A673 (cell line): Measurements from ENCODE around the gene ZNF773. TPM values are rescaled to one million over a fixed set of nuclear protein-coding genes. Genes with fewer than 3 reads are reported as not detected.
"Not testable (repeated sequence)": the region's sequence is repeated elsewhere in the genome, so short reads cannot be mapped to it uniquely, and the experiment has no call there.

Experiments used
- Bru-seq: library from RNA; stranded (reverse); fragments of 400-500 nt; gene quantifications from one replicate; lab custom pipeline; 2021; lab: Mats Ljungman, UMichigan
- BruChase-seq, 2 experiments: library from RNA; stranded (reverse); fragments of 400-500 nt; gene quantifications; one replicate each; lab custom pipeline; 2021; lab: Mats Ljungman, UMichigan
- BruUV-seq: library from RNA; stranded (reverse); fragments of 400-500 nt; replicated peaks from 2 replicates; lab custom pipeline; 2021; lab: Mats Ljungman, UMichigan
- CTCF ChIA-PET: fragments of 300-600 bp; sonication (Branson Sonifier 250); formaldehyde crosslinking; loops from one replicate; lab custom pipeline; 2022; ENCODE audit warnings: antibody characterized with exemption; lab: Charles Lee
- POLR2A ChIA-PET: fragments of 300-600 bp; sonication (Branson Sonifier 250); formaldehyde crosslinking; loops from one replicate; lab custom pipeline; 2022; ENCODE audit warnings: antibody characterized with exemption; ENCODE audit not compliant: low non-redundant PET; lab: Charles Lee
- DNase-seq: peaks from one replicate; pipeline ENCODE4 v3.0.0-alpha.2; 2015; ENCODE audit warnings: low spot score
- H3K27ac ChIP-seq: fragments of 200-600 bp; sonication (generic); 2 replicates; pipeline ENCODE4 v1.5.1; 2016; ENCODE audit warnings: mixed run types, low read depth, mild to moderate bottlenecking, mixed read lengths, antibody characterized with exemption, low read length; ENCODE audit not compliant: poor library complexity, severe bottlenecking
- H3K27me3 ChIP-seq: fragments of 200-600 bp; sonication (generic); replicated peaks from 2 replicates; pipeline ENCODE4 v1.6.1; 2017; ENCODE audit warnings: mixed run types, low read depth, mild to moderate bottlenecking, mixed read lengths, antibody characterized with exemption, low read length; ENCODE audit not compliant: insufficient read depth, poor library complexity
- H3K36me3 ChIP-seq: fragments of 200-600 bp; sonication (generic); 2 replicates; pipeline ENCODE4 v1.6.1; 2016; ENCODE audit warnings: mixed run types, mild to moderate bottlenecking, mixed read lengths, antibody characterized with exemption, low read length; ENCODE audit not compliant: insufficient read depth, poor library complexity, severe bottlenecking
- H3K4me1 ChIP-seq: fragments of 200-600 bp; sonication (generic); 2 replicates; pipeline ENCODE4 v1.6.1; 2017; ENCODE audit warnings: mixed run types, mild to moderate bottlenecking, mixed read lengths, antibody characterized with exemption, low read length; ENCODE audit not compliant: insufficient read depth, poor library complexity, severe bottlenecking
- H3K4me3 ChIP-seq: fragments of 200-600 bp; sonication (generic); 2 replicates; pipeline ENCODE4 v1.5.1; 2016; ENCODE audit warnings: low read depth, mixed run types, mild to moderate bottlenecking, mixed read lengths, low read length; ENCODE audit not compliant: poor library complexity, severe bottlenecking
- H3K9me3 ChIP-seq: fragments of 200-600 bp; sonication (generic); 2 replicates; pipeline ENCODE4 v1.6.1; 2016; ENCODE audit warnings: mixed run types, low read depth, mild to moderate bottlenecking, mixed read lengths, antibody characterized with exemption, low read length; ENCODE audit not compliant: poor library complexity, severe bottlenecking
- EZH2 ChIP-seq: fragments of 200-600 bp; sonication (generic); IDR thresholded peaks from 2 replicates; pipeline ENCODE4 v1.6.1; 2017; ENCODE audit warnings: borderline replicate concordance, low read depth, mild to moderate bottlenecking, mixed read lengths, antibody characterized with exemption, low read length; ENCODE audit not compliant: poor library complexity, severe bottlenecking
- intact Hi-C: fragments of 100-400 bp; cut with micrococcal nuclease; formaldehyde crosslinking; loops from one replicate; pipeline ENCODE4 v1.10.0; 2022; ENCODE audit not compliant: unreplicated experiment
- long read RNA-seq: library from polyadenylated mRNA; stranded (forward); transcript quantifications from one replicate; pipeline ENCODE4 v2.0.0, GENCODE V29; 2022
- total RNA-seq: library from RNA; stranded (reverse); gene quantifications from 2 replicates; pipeline ENCODE4 v1.2.3, GENCODE V29; 2021
- TF ChIP-seq, protein P1 (sequence below): fragments of 300-800, 200-600 bp; sonication (generic); conservative IDR thresholded peaks from 2 replicates; pipeline ENCODE4 v1.5.1; 2017; ENCODE audit warnings: low read depth, mild to moderate bottlenecking, antibody characterized with exemption, low read length, moderate library complexity, mixed read lengths

The ZNF773 gene
- 9.7 and 13.4 TPM in 2 replicates for total RNA-seq
- Bru-seq, nascent RNA, result percentile 65 among the genes with signal in this experiment
- BruChase-seq, experiment 1, labeled RNA remaining after a 2-hour chase, result percentile 62 among the genes with signal in this experiment
- percentile 61 among the genes with signal in this experiment for BruChase-seq, experiment 2, labeled RNA remaining after a 6-hour chase
- long read RNA-seq, transcript ZNF773-204 (4 exons, 2,019 nt), result major isoform, 5 of 18 reads
- long read RNA-seq, partial matches to known transcripts, result 0 of 18 reads
- long read RNA-seq, other reads (novel, unspliced or antisense), result 9 of 18 reads

DNA sequence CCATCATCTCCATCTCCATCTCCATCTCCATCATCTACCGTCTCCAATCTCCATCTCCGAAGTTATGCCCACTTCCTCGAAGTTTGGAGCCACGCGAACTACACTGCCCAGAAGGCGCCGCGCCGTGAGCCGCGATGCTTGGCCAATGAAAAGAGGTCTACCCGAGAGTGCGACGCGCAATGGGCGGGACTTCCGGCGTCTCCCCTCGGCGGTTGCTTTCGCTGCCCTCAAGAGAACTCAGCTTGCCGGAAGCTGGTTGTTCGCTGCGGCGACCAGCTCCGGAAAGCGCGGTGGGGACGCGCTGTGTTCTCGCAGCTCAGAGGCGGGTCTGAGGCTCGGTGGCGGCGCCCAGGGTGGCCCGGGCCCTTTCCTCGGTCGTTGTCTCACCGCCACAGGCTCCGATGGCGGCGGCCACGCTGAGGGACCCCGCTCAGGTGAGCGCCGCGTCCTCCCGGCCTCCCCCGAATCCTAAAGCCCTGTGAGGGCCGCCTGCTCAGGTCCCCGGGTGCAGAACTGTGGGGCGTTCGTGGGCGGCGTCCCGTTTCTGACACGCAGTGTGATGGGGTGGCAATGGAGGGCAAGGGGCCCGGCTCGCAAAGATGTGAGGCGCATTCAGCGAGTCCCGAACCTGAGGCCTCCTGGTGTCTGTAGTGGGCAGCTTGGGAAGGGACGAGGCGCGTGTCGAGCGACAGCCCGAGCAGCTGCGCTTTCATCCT, at the start of gene ZNF773:
Gene ZNF773 (plus strand): TSS at position 259 of the 716 bp plus-strand sequence. CDS start 143 bp downstream, at position 402.
- DNase-seq, result peak; percentile 98
- Histone ChIP-seq H3K27ac (peak within 1 kb of the TSS; percentile 88), H3K9me3 (peaks cover 16% of the 10 kb centered on the region), H3K4me3 (peak within 1 kb of the TSS; percentile 75)
- H3K4me1 ChIP-seq, POLR2A ChIA-PET, intact Hi-C loops, H3K27me3 ChIP-seq, BruUV-seq, H3K36me3 ChIP-seq, CTCF ChIA-PET: not testable (repeated sequence)

DNA sequence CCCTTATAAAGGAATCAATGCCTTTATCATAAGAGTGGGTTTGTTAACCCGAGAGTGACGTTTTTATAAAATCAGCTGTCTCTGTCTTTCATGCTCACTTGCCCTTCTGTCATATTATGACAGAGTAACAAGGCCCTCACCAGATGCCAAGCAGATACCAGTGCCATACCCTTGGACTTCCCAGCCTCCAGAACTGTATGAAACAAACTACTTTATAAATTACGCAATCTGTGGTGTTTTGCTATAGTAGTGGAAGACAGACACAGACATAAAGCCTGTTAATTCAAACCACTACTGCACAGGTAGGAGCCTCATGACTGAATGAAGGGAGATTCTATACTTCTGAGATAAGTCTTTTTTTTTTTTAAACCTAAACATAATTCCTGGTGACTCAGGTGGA, 47.4 kb upstream of the ZNF773 start:
- CTCF ChIA-PET, result no interaction called here

GRCh38 chr19:57465680-57466381, 33.9 kb upstream of the ZNF773 start:
- ChIA-PET CTCF (no interaction called here), POLR2A (no interaction called here)
- no TSS peak for BruUV-seq
- Histone ChIP-seq H3K9me3 (peaks cover 51% of the 10 kb centered on the region), H3K27me3 (no peaks in the 10 kb centered on the region), H3K36me3 (peaks cover 5% of the 10 kb centered on the region), H3K27ac (no peak overlapping the region), H3K4me3 (no peak overlapping the region), H3K4me1 (no peaks in the 10 kb centered on the region)
- intact Hi-C loops, result no loop called here
- peak; percentile 66 for DNase-seq
- TF ChIP-seq EZH2, result no peak
- TF ChIP-seq, protein P1, sequence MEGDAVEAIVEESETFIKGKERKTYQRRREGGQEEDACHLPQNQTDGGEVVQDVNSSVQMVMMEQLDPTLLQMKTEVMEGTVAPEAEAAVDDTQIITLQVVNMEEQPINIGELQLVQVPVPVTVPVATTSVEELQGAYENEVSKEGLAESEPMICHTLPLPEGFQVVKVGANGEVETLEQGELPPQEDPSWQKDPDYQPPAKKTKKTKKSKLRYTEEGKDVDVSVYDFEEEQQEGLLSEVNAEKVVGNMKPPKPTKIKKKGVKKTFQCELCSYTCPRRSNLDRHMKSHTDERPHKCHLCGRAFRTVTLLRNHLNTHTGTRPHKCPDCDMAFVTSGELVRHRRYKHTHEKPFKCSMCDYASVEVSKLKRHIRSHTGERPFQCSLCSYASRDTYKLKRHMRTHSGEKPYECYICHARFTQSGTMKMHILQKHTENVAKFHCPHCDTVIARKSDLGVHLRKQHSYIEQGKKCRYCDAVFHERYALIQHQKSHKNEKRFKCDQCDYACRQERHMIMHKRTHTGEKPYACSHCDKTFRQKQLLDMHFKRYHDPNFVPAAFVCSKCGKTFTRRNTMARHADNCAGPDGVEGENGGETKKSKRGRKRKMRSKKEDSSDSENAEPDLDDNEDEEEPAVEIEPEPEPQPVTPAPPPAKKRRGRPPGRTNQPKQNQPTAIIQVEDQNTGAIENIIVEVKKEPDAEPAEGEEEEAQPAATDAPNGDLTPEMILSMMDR, result peak; percentile 61

More for the DNA sequence above, 47.4 kb upstream of the ZNF773 start:
- Histone ChIP-seq H3K36me3 (no peaks in the 10 kb centered on the region), H3K9me3 (peaks cover 10% of the 10 kb centered on the region), H3K27me3 (no peaks in the 10 kb centered on the region), H3K27ac (no peak overlapping the region), H3K4me3 (no peak overlapping the region), H3K4me1 (no peaks in the 10 kb centered on the region)
- no peak for DNase-seq
- TF ChIP-seq EZH2, result no peak
- TF ChIP-seq, protein P1, result no peak
- BruUV-seq, result no TSS peak
- POLR2A ChIA-PET, result no interaction called here
- intact Hi-C loops, result no loop called here
